Measurements from ENCODE around the gene KCNC1.

Gene KCNC1

GRCh38 chr11:17793642-17794170 lies 59.1 kb downstream of the KCNC1 start:
- no peak for DNase-seq (ENCODE audit: low read depth)

- DNase-seq (ENCODE audit: low read depth): no peak
Measured at GRCh38 chr11:17794981-17795380, 60.4 kb downstream of the KCNC1 start.

- DNase-seq (ENCODE audit: low read depth): no peak
Measured at GRCh38 chr11:17796154-17796553, 61.6 kb downstream of the KCNC1 start.

GRCh38 chr11:17798253-17798652 lies 63.7 kb downstream of the KCNC1 start:
- no peak for DNase-seq (ENCODE audit: low read depth)

- no peak for DNase-seq (ENCODE audit: low read depth)
Measured at GRCh38 chr11:17798716-17799115, 64.1 kb downstream of the KCNC1 start.

- DNase-seq (ENCODE audit: low read depth): no peak
Measured at GRCh38 chr11:17799147-17799546, 64.6 kb downstream of the KCNC1 start.

- no peak for DNase-seq (ENCODE audit: low read depth)
Measured at GRCh38 chr11:17801166-17801565, 66.6 kb downstream of the KCNC1 start.

- DNase-seq (ENCODE audit: low read depth): no peak
Measured at GRCh38 chr11:17802491-17802890, 67.9 kb downstream of the KCNC1 start.

GRCh38 chr11:17803754-17804334 lies 69.3 kb downstream of the KCNC1 start:
- DNase-seq (ENCODE audit: low read depth): no peak

- DNase-seq (ENCODE audit: low read depth): no peak
Measured at GRCh38 chr11:17805043-17805442, 70.5 kb downstream of the KCNC1 start.

- DNase-seq (ENCODE audit: low read depth): no peak
Measured at GRCh38 chr11:17805873-17806272, 71.3 kb downstream of the KCNC1 start.

GRCh38 chr11:17807034-17807433 lies 72.5 kb downstream of the KCNC1 start:
- no peak for DNase-seq (ENCODE audit: low read depth)

GRCh38 chr11:17810041-17810440 lies 75.5 kb downstream of the KCNC1 start:
- no peak for DNase-seq (ENCODE audit: low read depth)

GRCh38 chr11:17810746-17811145 lies 76.2 kb downstream of the KCNC1 start:
- DNase-seq (ENCODE audit: low read depth): no peak

- DNase-seq (ENCODE audit: low read depth): no peak
Measured at GRCh38 chr11:17811352-17811751, 76.8 kb downstream of the KCNC1 start.

GRCh38 chr11:17812091-17812864 lies 77.7 kb downstream of the KCNC1 start:
- DNase-seq (ENCODE audit: low read depth): no peak

GRCh38 chr11:17812865-17813187 lies 78.2 kb downstream of the KCNC1 start:
- no peak for DNase-seq (ENCODE audit: low read depth)

- no peak for DNase-seq (ENCODE audit: low read depth)
Measured at GRCh38 chr11:17813391-17814059, 78.9 kb downstream of the KCNC1 start.

- no peak for DNase-seq (ENCODE audit: low read depth)
Measured at GRCh38 chr11:17814546-17814945, 80.0 kb downstream of the KCNC1 start.

- no peak for DNase-seq (ENCODE audit: low read depth)
Measured at GRCh38 chr11:17816232-17816931, 81.8 kb downstream of the KCNC1 start.

GRCh38 chr11:17821648-17822400 lies 87.2 kb downstream of the KCNC1 start:
- peak; percentile 62 for DNase-seq (ENCODE audit: low read depth)

GRCh38 chr11:17822401-17822781 lies 87.8 kb downstream of the KCNC1 start:
- DNase-seq (ENCODE audit: low read depth): no peak

All from GM04503 (cell line).